Neural cell (in vitro differentiated cells): ENCODE data around the gene LRRD1. TPM values are rescaled to one million over a fixed set of nuclear protein-coding genes. Genes with fewer than 3 reads are reported as not detected.

Source experiments
- H2AFZ ChIP-seq: fragments of 200-600, 300-800 bp; sonication (generic), shearing (Covaris generic); 2 replicates; pipeline ENCODE4 v1.6.0; 2014; ENCODE audit warnings: low read depth, mild to moderate bottlenecking, antibody characterized with exemption, low read length, moderate library complexity
- H3F3A ChIP-seq: fragments of 200-600 bp; shearing (Covaris generic); 2 replicates; pipeline ENCODE4 v1.6.1; 2016; ENCODE audit warnings: mild to moderate bottlenecking, moderate library complexity, mixed read lengths, antibody characterized with exemption, low read length; ENCODE audit not compliant: insufficient read depth, poor library complexity, severe bottlenecking
- H3K27ac ChIP-seq: fragments of 200-600, 300-800 bp; sonication (generic), shearing (Covaris generic); 2 replicates; pipeline ENCODE4 v1.5.1; 2014; ENCODE audit warnings: mild to moderate bottlenecking, low read length, moderate library complexity
- H3K27me3 ChIP-seq: fragments of 300-800, 200-600 bp; sonication (generic), shearing (Covaris generic); 2 replicates; pipeline ENCODE4 v1.6.0; 2014; ENCODE audit warnings: mild to moderate bottlenecking, low read depth, low read length, moderate library complexity; ENCODE audit not compliant: insufficient read depth
- H3K36me3 ChIP-seq: fragments of 300-800, 200-600 bp; sonication (generic), shearing (Covaris generic); 2 replicates; pipeline ENCODE4 v1.5.1; 2014; ENCODE audit warnings: mild to moderate bottlenecking, antibody characterized with exemption, low read length, moderate library complexity; ENCODE audit not compliant: insufficient read depth
- H3K4me2 ChIP-seq: fragments of 300-800, 200-600 bp; sonication (generic), shearing (Covaris generic); 2 replicates; pipeline ENCODE4 v1.6.0; 2014; ENCODE audit warnings: mild to moderate bottlenecking, low read length
- H3K4me3 ChIP-seq: fragments of 300-800, 200-600 bp; sonication (generic), shearing (Covaris generic); 2 replicates; pipeline ENCODE4 v1.5.1; 2014; ENCODE audit warnings: mild to moderate bottlenecking, low read length, moderate library complexity
- H3K79me2 ChIP-seq: fragments of 200-600 bp; shearing (Covaris generic); replicated peaks from 2 replicates; pipeline ENCODE4 v1.6.0; 2014; ENCODE audit warnings: mild to moderate bottlenecking, low read length, moderate library complexity; ENCODE audit not compliant: insufficient read depth
- H3K9ac ChIP-seq: fragments of 300-800, 200-600 bp; sonication (generic), shearing (Covaris generic); 2 replicates; pipeline ENCODE4 v1.6.1; 2016; ENCODE audit warnings: mild to moderate bottlenecking, low read length, mixed read lengths
- H3K9me2 ChIP-seq: fragments of 200-600 bp; shearing (Covaris generic); 2 replicates; pipeline ENCODE4 v1.6.1; 2016; ENCODE audit warnings: mild to moderate bottlenecking, low read length, mixed read lengths; ENCODE audit not compliant: insufficient read depth
- H3K9me3 ChIP-seq: fragments of 200-600, 300-800 bp; sonication (generic), shearing (Covaris generic); 2 replicates; pipeline ENCODE4 v1.6.1; 2016; ENCODE audit warnings: mild to moderate bottlenecking, mixed run types, low read length, moderate library complexity, mixed read lengths
- H4K20me1 ChIP-seq: fragments of 200-600 bp; shearing (Covaris generic); 2 replicates; pipeline ENCODE4 v1.6.1; 2016; ENCODE audit warnings: mild to moderate bottlenecking, mixed run types; ENCODE audit not compliant: insufficient read depth
- CTCF ChIP-seq: fragments of 450-650 bp; IDR thresholded peaks from 2 replicates; pipeline ENCODE4 v1.5.1; 2014; ENCODE audit warnings: antibody characterized with exemption, mild to moderate bottlenecking, moderate library complexity; ENCODE audit not compliant: poor library complexity, severe bottlenecking
- EP300 ChIP-seq: fragments of 450-650 bp; conservative IDR thresholded peaks from 2 replicates; pipeline ENCODE4 v1.6.1; 2014; ENCODE audit warnings: antibody characterized with exemption, mild to moderate bottlenecking, moderate library complexity; ENCODE audit not compliant: poor library complexity, severe bottlenecking
- EZH2 ChIP-seq: fragments of 200-600, 300-800 bp; shearing (Covaris generic), sonication (generic); IDR thresholded peaks from 2 replicates; pipeline ENCODE4 v1.6.1; 2014; ENCODE audit warnings: antibody characterized with exemption, low read length, borderline replicate concordance, mild to moderate bottlenecking; ENCODE audit not compliant: insufficient read depth, poor library complexity, severe bottlenecking
- MXI1 ChIP-seq: fragments of 450-650 bp; conservative IDR thresholded peaks from 2 replicates; pipeline ENCODE4 v1.6.1; 2014; ENCODE audit warnings: antibody characterized with exemption, mild to moderate bottlenecking; ENCODE audit not compliant: poor library complexity, severe bottlenecking
- POLR2AphosphoS5 ChIP-seq: IDR thresholded peaks from 2 replicates; pipeline ENCODE4 v1.6.1; 2012
- RAD21 ChIP-seq: fragments of 450-650 bp; conservative IDR thresholded peaks from 2 replicates; pipeline ENCODE4 v1.6.1; 2014; ENCODE audit warnings: antibody characterized with exemption, mild to moderate bottlenecking, moderate library complexity
- REST ChIP-seq: IDR thresholded peaks from 2 replicates; pipeline ENCODE4 v1.6.1; 2012; ENCODE audit warnings: borderline replicate concordance
- SMC3 ChIP-seq: fragments of 450-650 bp; conservative IDR thresholded peaks from 2 replicates; pipeline ENCODE4 v1.6.1; 2014; ENCODE audit warnings: antibody characterized with exemption, mild to moderate bottlenecking, moderate library complexity; ENCODE audit not compliant: poor library complexity
- TAF1 ChIP-seq: IDR thresholded peaks from 2 replicates; pipeline ENCODE4 v1.6.1; 2012; ENCODE audit warnings: low read depth
- polyA plus RNA-seq: library from polyadenylated mRNA; depleted of rRNA; stranded (reverse); fragments of >200 nt; gene quantifications from 2 replicates; pipeline ENCODE4 v1.2.3, GENCODE V29; 2014

The LRRD1 gene
- polyA plus RNA-seq, 1 donor from 2014 or later: 2.7 TPM

GRCh38 chr7:92158660-92159575 lies 20.0 kb downstream of the LRRD1 start:
- Histone ChIP-seq H3K4me3 (no peak overlapping the region), H3K27ac (no peak overlapping the region), H3K36me3 (no peaks in the 10 kb centered on the region), H3K27me3 (no peaks in the 10 kb centered on the region), H4K20me1 (no peaks in the 10 kb centered on the region), H3K79me2 (no peaks in the 10 kb centered on the region), H3F3A (no peaks in the 10 kb centered on the region), H3K4me2 (no peak overlapping the region), H2AFZ (no peak overlapping the region), H3K9ac (no peak overlapping the region), H3K9me2 (no peaks in the 10 kb centered on the region), H3K9me3 (no peaks in the 10 kb centered on the region)
- TF ChIP-seq EZH2 (no peak), EP300 (no peak), REST (no peak), TAF1 (no peak), RAD21 (no peak), SMC3 (no peak), CTCF (no peak), POLR2AphosphoS5 (no peak), MXI1 (no peak)

GRCh38 chr7:92156990-92157389 lies 22.0 kb downstream of the LRRD1 start:
- Histone ChIP-seq H3K36me3 (no peaks in the 10 kb centered on the region), H3K4me3 (no peak overlapping the region), H3K4me2 (no peak overlapping the region), H3K27me3 (no peaks in the 10 kb centered on the region), H3K9me2 (no peaks in the 10 kb centered on the region), H3K9ac (no peak overlapping the region), H3K9me3 (no peaks in the 10 kb centered on the region), H2AFZ (no peak overlapping the region), H4K20me1 (no peaks in the 10 kb centered on the region), H3K27ac (no peak overlapping the region), H3K79me2 (no peaks in the 10 kb centered on the region), H3F3A (no peaks in the 10 kb centered on the region)
- TF ChIP-seq CTCF (no peak), REST (no peak), TAF1 (no peak), EP300 (no peak), MXI1 (no peak), RAD21 (no peak), POLR2AphosphoS5 (no peak), SMC3 (no peak), EZH2 (no peak)
